ENCODE measurements around the gene GABRB3. TPM values are rescaled to one million over a fixed set of nuclear protein-coding genes. Genes with fewer than 3 reads are reported as not detected.

GABRB3 gene
- total and polyA plus RNA-seq, 2 donors from 2014 or later: 4.7 to 6.9 TPM

GRCh38 chr15:26651909-26652308 lies 121.0 kb downstream of the GABRB3 start:
- FAIRE-seq: no peak
- H3K9me3 ChIP-seq (ENCODE audit: control insufficient read depth in 2 of 3, insufficient read depth in 1 of 3, low read length in 3 of 3): peaks cover 0 to 5% (median 0%) of the 10 kb centered on the region in 3 donors
- intact Hi-C loops (cut with DNase I): no loop called here
- no peak overlapping the region for H3K4me3 ChIP-seq (ENCODE audit: low read length in 3 of 3)
- no peaks in the 10 kb centered on the region for H3K4me1 ChIP-seq (ENCODE audit: control insufficient read depth in 2 of 3, insufficient read depth in 2 of 3, low read depth in 1 of 3, low read length in 3 of 3)
- no peak overlapping the region for H3K27ac ChIP-seq (ENCODE audit: low read depth in 2 of 2, low read length in 2 of 2)
- no peaks in the 10 kb centered on the region for H3K36me3 ChIP-seq (ENCODE audit: control insufficient read depth in 2 of 3, insufficient read depth in 3 of 3, low read length in 3 of 3)
- no peak for DNase-seq
- no peak for TF ChIP-seq CTCF (IDR thresholded peaks at IDR 0.05; ENCODE audit: borderline replicate concordance, extremely low read depth, insufficient read depth)
- no peak overlapping the region for H3K9ac ChIP-seq (ENCODE audit: low read length in 3 of 3)
- H3K27me3 ChIP-seq (ENCODE audit: control insufficient read depth, insufficient read depth, low read length): no peaks in the 10 kb centered on the region

- Histone ChIP-seq H3K27me3 (ENCODE audit: control insufficient read depth, insufficient read depth, low read length) (no peaks in the 10 kb centered on the region), H3K4me3 (ENCODE audit: low read length in 3 of 3) (no peak overlapping the region), H3K36me3 (ENCODE audit: control insufficient read depth in 2 of 3, insufficient read depth in 3 of 3, low read length in 3 of 3) (no peaks in the 10 kb centered on the region), H3K9ac (ENCODE audit: low read length in 3 of 3) (no peak overlapping the region), H3K9me3 (ENCODE audit: control insufficient read depth in 2 of 3, insufficient read depth in 1 of 3, low read length in 3 of 3) (peaks cover 0 to 5% (median 0%) of the 10 kb centered on the region in 3 donors), H3K4me1 (ENCODE audit: control insufficient read depth in 2 of 3, insufficient read depth in 2 of 3, low read depth in 1 of 3, low read length in 3 of 3) (no peaks in the 10 kb centered on the region), H3K27ac (ENCODE audit: low read depth in 2 of 2, low read length in 2 of 2) (no peak overlapping the region)
- FAIRE-seq (no peak), DNase-seq (no peak)
- TF ChIP-seq CTCF (IDR thresholded peaks at IDR 0.05; ENCODE audit: borderline replicate concordance, extremely low read depth, insufficient read depth): no peak
- intact Hi-C loops (cut with DNase I): loop anchor here (10.0 kb wide), 1 partner anchor 76 kb away; no protein-coding TSS in a partner anchor
Observed at GRCh38 chr15:26648676-26649075, 124.2 kb downstream of the GABRB3 start.

- FAIRE-seq (no peak), DNase-seq (no peak)
- H3K9ac ChIP-seq (ENCODE audit: low read length in 3 of 3): no peak overlapping the region
- TF ChIP-seq CTCF (IDR thresholded peaks at IDR 0.05; ENCODE audit: borderline replicate concordance, extremely low read depth, insufficient read depth): no peak
- no peaks in the 10 kb centered on the region for H3K9me3 ChIP-seq (ENCODE audit: control insufficient read depth in 2 of 3, insufficient read depth in 1 of 3, low read length in 3 of 3)
- H3K4me3 ChIP-seq (ENCODE audit: low read length in 3 of 3): no peak overlapping the region
- no peak overlapping the region for H3K27ac ChIP-seq (ENCODE audit: low read depth in 2 of 2, low read length in 2 of 2)
- H3K27me3 ChIP-seq (ENCODE audit: control insufficient read depth, insufficient read depth, low read length): no peaks in the 10 kb centered on the region
- intact Hi-C loops (cut with DNase I): loop anchor here (10.0 kb wide), 1 partner anchor 80 kb away; no protein-coding TSS in a partner anchor
- no peaks in the 10 kb centered on the region for H3K36me3 ChIP-seq (ENCODE audit: control insufficient read depth in 2 of 3, insufficient read depth in 3 of 3, low read length in 3 of 3)
- H3K4me1 ChIP-seq (ENCODE audit: control insufficient read depth in 2 of 3, insufficient read depth in 2 of 3, low read depth in 1 of 3, low read length in 3 of 3): no peaks in the 10 kb centered on the region
Observed at GRCh38 chr15:26644948-26645347, 127.9 kb downstream of the GABRB3 start.

- no peaks in the 10 kb centered on the region for H3K4me1 ChIP-seq (ENCODE audit: control insufficient read depth in 2 of 3, insufficient read depth in 2 of 3, low read depth in 1 of 3, low read length in 3 of 3)
- H3K9ac ChIP-seq (ENCODE audit: low read length in 3 of 3): no peak overlapping the region
- H3K9me3 ChIP-seq (ENCODE audit: control insufficient read depth in 2 of 3, insufficient read depth in 1 of 3, low read length in 3 of 3): no peaks in the 10 kb centered on the region
- H3K4me3 ChIP-seq (ENCODE audit: low read length in 3 of 3): no peak overlapping the region
- H3K36me3 ChIP-seq (ENCODE audit: control insufficient read depth in 2 of 3, insufficient read depth in 3 of 3, low read length in 3 of 3): no peaks in the 10 kb centered on the region
- H3K27ac ChIP-seq (ENCODE audit: low read depth in 2 of 2, low read length in 2 of 2): no peak overlapping the region
- no peak for FAIRE-seq
- intact Hi-C loops (cut with DNase I): loop anchor here (10.0 kb wide), 1 partner anchor 84 kb away; no protein-coding TSS in a partner anchor
- H3K27me3 ChIP-seq (ENCODE audit: control insufficient read depth, insufficient read depth, low read length): no peaks in the 10 kb centered on the region
- no peak for TF ChIP-seq CTCF (IDR thresholded peaks at IDR 0.05; ENCODE audit: borderline replicate concordance, extremely low read depth, insufficient read depth)
- DNase-seq: no peak
Observed at GRCh38 chr15:26641144-26641543, 131.7 kb downstream of the GABRB3 start.
